Fibroblast of mammary gland (primary cell): ENCODE results near the gene OVOL1.
"Not testable (repeated sequence)": the region's sequence is repeated elsewhere in the genome, so short reads cannot be mapped to it uniquely, and the experiment has no call there.

Experiments
- DNase-seq: peaks from one replicate; pipeline ENCODE4 v3.0.0-alpha.2; 2010; ENCODE audit warnings: low read depth
- H3K4me3 ChIP-seq: 2 replicates; pipeline ENCODE4 v1.5.1; 2011; ENCODE audit warnings: low read depth, mild to moderate bottlenecking, low read length, moderate library complexity; ENCODE audit not compliant: control insufficient read depth
- CTCF ChIP-seq: conservative IDR thresholded peaks from 2 replicates; pipeline ENCODE4 v1.5.1; 2011; ENCODE audit warnings: low read depth, low read length, inconsistent platforms; ENCODE audit not compliant: control insufficient read depth, insufficient read depth

The OVOL1 gene

GRCh38 chr11:65744699-65745042 is 42.2 kb upstream of the OVOL1 start:
- TF ChIP-seq CTCF: no peak
- no peak overlapping the region for H3K4me3 ChIP-seq
- no peak for DNase-seq

- DNase-seq: no peak
- TF ChIP-seq CTCF: no peak
- no peak overlapping the region for H3K4me3 ChIP-seq
Observed at GRCh38 chr11:65745049-65745448, 41.8 kb upstream of the OVOL1 start.

- not testable (repeated sequence) for DNase-seq, H3K4me3 ChIP-seq
Observed at GRCh38 chr11:65762169-65762568, 24.7 kb upstream of the OVOL1 start.

- not testable (repeated sequence) for DNase-seq, H3K4me3 ChIP-seq
Observed at GRCh38 chr11:65762816-65763215, 24.0 kb upstream of the OVOL1 start.

GRCh38 chr11:65764434-65764833 is 22.4 kb upstream of the OVOL1 start:
- no peak for TF ChIP-seq CTCF
- H3K4me3 ChIP-seq: no peak overlapping the region
- no peak for DNase-seq

GRCh38 chr11:65766535-65766934 is 20.3 kb upstream of the OVOL1 start:
- DNase-seq: peak; percentile 48

GRCh38 chr11:65767406-65767805 is 19.5 kb upstream of the OVOL1 start:
- no peak for TF ChIP-seq CTCF
- DNase-seq: peak; percentile 37
- H3K4me3 ChIP-seq: no peak overlapping the region

More at GRCh38 chr11:65766535-65766934, 20.3 kb upstream of the OVOL1 start:
- no peak for TF ChIP-seq CTCF
- H3K4me3 ChIP-seq: no peak overlapping the region

GRCh38 chr11:65767806-65768205 is 19.1 kb upstream of the OVOL1 start:
- H3K4me3 ChIP-seq, DNase-seq: not testable (repeated sequence)
